K562 (cell line): ENCODE measurements around the gene IMMP2L. TPM values are rescaled to one million over a fixed set of nuclear protein-coding genes. Genes with fewer than 3 reads are reported as not detected.
A peak's percentile ranks its signal among the peaks of the same experiment; 100 is the strongest.

Source experiments
- E2F6 ChIP-seq, 2 experiments: IDR thresholded peaks; 2 replicates each; pipeline ENCODE4 v1.6.1; 2011; ENCODE audit warnings: borderline replicate concordance in 1 of 2, control low read depth in 1 of 2, low read depth in 1 of 2, low read length in 1 of 2, mild to moderate bottlenecking in 1 of 2, mixed read lengths in 1 of 2, moderate library complexity in 1 of 2; ENCODE audit not compliant: insufficient read depth in 1 of 2, insufficient read length in 1 of 2, poor library complexity in 1 of 2, severe bottlenecking in 1 of 2; ENCODE audit errors: extremely low read depth in 1 of 2
- ESRRA ChIP-seq: fragments of 450-650 bp; IDR thresholded peaks from 2 replicates; pipeline ENCODE4 v1.6.1; 2014; ENCODE audit warnings: low read depth, mild to moderate bottlenecking, moderate library complexity, borderline replicate concordance
- FOXA3 ChIP-seq, 2 experiments: fragments of 450-650 bp in 1 of 2; sonication (generic) in 1 of 2; formaldehyde crosslinking; IDR thresholded peaks in 1 of 2; conservative IDR thresholded peaks in 1 of 2; 2 replicates each; pipeline versions ENCODE4 v1.4.0 to v1.8.0; 2020 to 2022; ENCODE audit warnings: mild to moderate bottlenecking in 2 of 2, missing genetic modification reagents in 1 of 2
- HDAC8 ChIP-seq: fragments of 450-650 bp; IDR thresholded peaks from 2 replicates; pipeline ENCODE4 v1.6.1; 2016; ENCODE audit warnings: mild to moderate bottlenecking, missing genetic modification characterization, moderate library complexity, missing compliant biosample characterization
- KDM1A ChIP-seq, 2 experiments: fragments of 450-650 bp; IDR thresholded peaks; 2 replicates each; pipeline ENCODE4 v1.6.1; 2016; ENCODE audit warnings: mild to moderate bottlenecking in 2 of 2
- NUFIP1 ChIP-seq: fragments of 450-650 bp; IDR thresholded peaks from 2 replicates; pipeline ENCODE4 v1.6.1; 2018; ENCODE audit not compliant: partially characterized antibody
- STAG1 ChIP-seq: sonication (generic); formaldehyde crosslinking; IDR thresholded peaks from 2 replicates; pipeline ENCODE4 v1.5.0; 2020; ENCODE audit warnings: missing genetic modification reagents, borderline replicate concordance
- ZNF431 ChIP-seq: sonication (generic); formaldehyde crosslinking; IDR thresholded peaks from 2 replicates; pipeline ENCODE4 v1.8.0; 2022; ENCODE audit warnings: mild to moderate bottlenecking, missing genetic modification reagents
- ZNF644 ChIP-seq: fragments of 200-800 bp; sonication (Bioruptor generic); IDR thresholded peaks from 2 replicates; pipeline ENCODE4 v1.6.1; 2016; ENCODE audit warnings: low read depth, missing genetic modification characterization, missing compliant biosample characterization
- ZNF76 ChIP-seq: fragments of 250-450 bp; sonication (Bioruptor Pico); IDR thresholded peaks from 2 replicates; pipeline ENCODE4 v1.4.0; 2020; ENCODE audit warnings: mild to moderate bottlenecking, moderate library complexity, borderline replicate concordance
- ZZZ3 ChIP-seq: fragments of 450-650 bp; IDR thresholded peaks from 2 replicates; pipeline ENCODE4 v1.6.1; 2016; ENCODE audit warnings: antibody characterized with exemption, mild to moderate bottlenecking, moderate library complexity
- polyA plus RNA-seq, 8 experiments: library from polyadenylated mRNA; depleted of rRNA in 4 of 8; stranded (reverse) in 5 of 8; unstranded in 3 of 8; fragments of >200 nt; fragmentation: Nextera tagmentation in 2 of 8; fragmentation: Illumina TruSeq in 1 of 8; extraction: Ambion mirVana in 2 of 8; extraction: Trizol in 1 of 8; gene quantifications; 2 replicates each; pipeline versions ENCODE4 v1.2.1 to v1.2.3, GENCODE V29; 2011 to 2014; ENCODE audit warnings: inconsistent platforms in 1 of 8, missing spikeins in 1 of 8
- total RNA-seq, 7 experiments: library from RNA; depleted of rRNA in 6 of 7; stranded (reverse); fragments of >200 nt in 6 of 7; fragmentation: Illumina TruSeq in 2 of 7; extraction: Trizol in 2 of 7; gene quantifications; 2 replicates each; pipeline versions ENCODE4 v1.2.1 to v1.2.3, GENCODE V29; 2011 to 2021; ENCODE audit warnings: low replicate concordance in 1 of 7
- TF ChIP-seq, protein P1 (sequence below): fragments of 250-450 bp; sonication (Bioruptor Pico); IDR thresholded peaks from 2 replicates; pipeline ENCODE4 v1.8.0; 2021; ENCODE audit warnings: borderline replicate concordance, mild to moderate bottlenecking, moderate library complexity; ENCODE audit not compliant: poor library complexity, severe bottlenecking
- TF ChIP-seq, protein P2 (sequence below): fragments of 250-450 bp; sonication (Bioruptor Pico); IDR thresholded peaks from 2 replicates; pipeline ENCODE4 v1.8.0; 2022; ENCODE audit warnings: inconsistent platforms, mild to moderate bottlenecking, moderate library complexity, borderline replicate concordance

Gene IMMP2L
- total and polyA plus RNA-seq, 9 of the 15 experiments (the other 6 are each of a cell fraction or from before 2014, with no cell fraction given) = 29.7 to 116 (median 53.0) TPM

DNA sequence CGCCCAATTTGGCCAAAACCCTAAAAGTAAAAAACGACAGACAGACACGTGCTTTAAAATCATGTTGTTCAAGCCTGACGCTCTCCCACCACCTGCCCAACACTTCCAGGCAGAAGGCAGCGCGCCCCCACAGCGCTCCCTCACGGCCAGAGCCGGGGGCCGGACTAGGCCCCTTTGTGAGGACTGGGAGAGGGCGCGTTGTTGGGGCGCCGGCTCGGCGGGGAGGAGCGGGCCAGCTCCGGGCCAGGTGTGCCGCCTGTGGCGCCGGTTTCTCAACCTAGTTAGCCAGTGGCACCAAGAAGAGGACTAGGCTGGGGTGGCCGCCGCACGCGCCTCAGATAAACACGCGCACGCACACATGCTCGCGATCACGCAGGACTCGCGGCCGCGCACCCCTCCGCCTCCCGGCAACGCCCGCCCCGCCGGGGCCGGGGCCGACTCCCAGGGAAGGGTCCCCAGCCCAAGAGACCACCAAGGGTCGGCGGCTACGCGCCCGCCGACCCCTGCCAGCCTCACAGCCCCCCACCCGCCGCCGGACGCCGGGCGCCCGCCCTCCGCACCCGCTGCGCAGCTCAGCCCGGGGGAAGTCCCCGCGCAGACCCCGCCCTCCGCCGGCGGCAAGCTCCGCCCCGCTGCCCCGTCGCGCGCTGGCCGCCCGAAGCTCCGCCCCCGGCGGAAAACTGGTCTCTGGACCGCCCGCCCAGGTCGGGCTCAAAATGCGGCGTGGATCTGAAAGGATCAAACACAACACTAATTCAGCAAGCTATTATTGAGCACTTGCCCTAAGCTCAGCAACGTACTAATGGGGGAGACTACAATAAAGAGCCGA, at the start of gene IMMP2L (continued):
- peak; percentile 91 for TF ChIP-seq ZNF431
- TF ChIP-seq FOXA3 (CRISPR knock-in tag; conservative IDR thresholded peaks at IDR 0.05 in 1 of 2, IDR thresholded peaks at IDR 0.05 in 1 of 2) = peak in 1 of 2 experiments; percentile 90; a peak in 2 of 4 replicates
- TF ChIP-seq, protein P1, sequence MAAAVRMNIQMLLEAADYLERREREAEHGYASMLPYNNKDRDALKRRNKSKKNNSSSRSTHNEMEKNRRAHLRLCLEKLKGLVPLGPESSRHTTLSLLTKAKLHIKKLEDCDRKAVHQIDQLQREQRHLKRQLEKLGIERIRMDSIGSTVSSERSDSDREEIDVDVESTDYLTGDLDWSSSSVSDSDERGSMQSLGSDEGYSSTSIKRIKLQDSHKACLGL = peak; percentile 3
- peak; percentile 87 to 95 for TF ChIP-seq E2F6 (IDR thresholded peaks at IDR 0.05; ENCODE audit: borderline replicate concordance in 1 of 2, extremely low read depth in 1 of 2, insufficient read depth in 1 of 2, insufficient read length in 1 of 2, low read depth in 1 of 2, low read length in 1 of 2, poor library complexity in 1 of 2, severe bottlenecking in 1 of 2)
- TF ChIP-seq NUFIP1 = peak; percentile 83
- no peak; the same call in 1 of the 2 replicates for TF ChIP-seq HDAC8 (tag)
- TF ChIP-seq ZNF644 (tag) = peak; percentile 45; the same call in 1 of the 2 replicates
- TF ChIP-seq STAG1 (CRISPR knock-in tag) = peak; percentile 29; the same call in 1 of the 2 replicates
- peak; percentile 6; the same call in 1 of the 2 replicates for TF ChIP-seq ESRRA
- 0 out of 2 replicates have a peak, but pooled peaks have one; percentile 24 for TF ChIP-seq ZNF76 (CRISPR knock-in tag)
- TF ChIP-seq, protein P2, sequence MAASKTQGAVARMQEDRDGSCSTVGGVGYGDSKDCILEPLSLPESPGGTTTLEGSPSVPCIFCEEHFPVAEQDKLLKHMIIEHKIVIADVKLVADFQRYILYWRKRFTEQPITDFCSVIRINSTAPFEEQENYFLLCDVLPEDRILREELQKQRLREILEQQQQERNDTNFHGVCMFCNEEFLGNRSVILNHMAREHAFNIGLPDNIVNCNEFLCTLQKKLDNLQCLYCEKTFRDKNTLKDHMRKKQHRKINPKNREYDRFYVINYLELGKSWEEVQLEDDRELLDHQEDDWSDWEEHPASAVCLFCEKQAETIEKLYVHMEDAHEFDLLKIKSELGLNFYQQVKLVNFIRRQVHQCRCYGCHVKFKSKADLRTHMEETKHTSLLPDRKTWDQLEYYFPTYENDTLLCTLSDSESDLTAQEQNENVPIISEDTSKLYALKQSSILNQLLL (CRISPR knock-in tag) = no peak
- no peak for TF ChIP-seq ZZZ3
- TF ChIP-seq KDM1A (IDR thresholded peaks at IDR 0.05) = no peak
